Thoracic aorta (tissue), 2 donors: ENCODE results near the gene GTSF1L. TPM values are rescaled to one million over a fixed set of nuclear protein-coding genes. Genes with fewer than 3 reads are reported as not detected.

ENCODE experiments used
- ATAC-seq: fragments of 150-250 bp; one replicate; pipeline ENCODE4 v1.8.0; 2017; ENCODE audit warnings: low read depth; ENCODE audit not compliant: insufficient number of reproducible peaks, low FRiP score
- DNase-seq: peaks from one replicate; pipeline ENCODE4 v3.0.0-alpha.2; 2020; ENCODE audit warnings: low spot score
- H3K27ac ChIP-seq, 2 donors: fragments of 200-600 bp; sonication (generic); 1 replicate in 1 of 2; 2 replicates in 1 of 2; pipeline ENCODE4 v1.5.1; 2016; ENCODE audit warnings: mild to moderate bottlenecking in 2 of 2, moderate library complexity in 2 of 2
- H3K27me3 ChIP-seq: fragments of 200-600 bp; sonication (generic); replicated peaks from 2 replicates; pipeline ENCODE4 v1.6.0; 2016; ENCODE audit warnings: mild to moderate bottlenecking; ENCODE audit not compliant: insufficient read depth
- H3K36me3 ChIP-seq: fragments of 200-600 bp; sonication (generic); one replicate; pipeline ENCODE4 v1.5.1; 2016
- H3K4me1 ChIP-seq, 2 donors: fragments of 200-600 bp; sonication (generic); 1 replicate in 1 of 2; 2 replicates in 1 of 2; pipeline versions ENCODE4 v1.5.1 to v1.6.0; 2016; ENCODE audit warnings: low read depth in 2 of 2, mild to moderate bottlenecking in 1 of 2; ENCODE audit not compliant: control insufficient read depth in 1 of 2
- H3K4me3 ChIP-seq: fragments of 200-600 bp; sonication (generic); 2 replicates; pipeline ENCODE4 v1.5.1; 2016; ENCODE audit warnings: mild to moderate bottlenecking
- H3K9me3 ChIP-seq: fragments of 200-600 bp; sonication (generic); 2 replicates; pipeline ENCODE4 v1.5.1; 2016
- CTCF ChIP-seq: fragments of 200-600 bp; sonication (generic); IDR thresholded peaks from one replicate; pipeline ENCODE4 v1.5.1; 2019; ENCODE audit warnings: antibody characterized with exemption
- total RNA-seq, 2 donors: library from RNA; depleted of rRNA; stranded (reverse); fragments of >200 nt; gene quantifications; one replicate each; pipeline versions ENCODE4 v1.1.0 to v1.2.3, GENCODE V29; 2016

GTSF1L gene
- total RNA-seq, 2 donors from 2014 or later = not detected

GRCh38 chr20:43750774-43751166 is 24.0 kb upstream of the GTSF1L start:
- TF ChIP-seq CTCF = no peak
- no peak for ATAC-seq
- H3K27ac ChIP-seq = no peak overlapping the region

GRCh38 chr20:43749734-43750294 is 23.0 kb upstream of the GTSF1L start:
- Histone ChIP-seq H3K36me3 (no peaks in the 10 kb centered on the region), H3K9me3 (no peaks in the 10 kb centered on the region), H3K27ac (no peak overlapping the region), H3K27me3 (no peaks in the 10 kb centered on the region), H3K4me3 (no peak overlapping the region), H3K4me1 (peaks cover 0 to 9% of the 10 kb centered on the region in 2 donors)
- peak; percentile 99 for TF ChIP-seq CTCF
- ATAC-seq = peak; percentile 12
- DNase-seq = peak; percentile 30

More at GRCh38 chr20:43750774-43751166, 24.0 kb upstream of the GTSF1L start:
- peaks cover 0 to 9% of the 10 kb centered on the region in 2 donors for H3K4me1 ChIP-seq
- H3K27me3 ChIP-seq = no peaks in the 10 kb centered on the region
- no peak for DNase-seq
- no peak overlapping the region for H3K4me3 ChIP-seq
- no peaks in the 10 kb centered on the region for H3K36me3 ChIP-seq
- H3K9me3 ChIP-seq = no peaks in the 10 kb centered on the region

GRCh38 chr20:43748274-43748673 is 21.5 kb upstream of the GTSF1L start:
- peaks cover 0 to 9% of the 10 kb centered on the region in 2 donors for H3K4me1 ChIP-seq
- H3K27me3 ChIP-seq = no peaks in the 10 kb centered on the region
- no peak overlapping the region for H3K4me3 ChIP-seq
- H3K9me3 ChIP-seq = no peaks in the 10 kb centered on the region
- no peak overlapping the region for H3K27ac ChIP-seq
- DNase-seq (no peak), ATAC-seq (no peak)
- no peak for TF ChIP-seq CTCF
- H3K36me3 ChIP-seq = no peaks in the 10 kb centered on the region

GRCh38 chr20:43746344-43747137 is 19.7 kb upstream of the GTSF1L start:
- DNase-seq (no peak), ATAC-seq (no peak)
- Histone ChIP-seq H3K9me3 (no peaks in the 10 kb centered on the region), H3K36me3 (no peaks in the 10 kb centered on the region), H3K27ac (no peak overlapping the region), H3K4me3 (no peak overlapping the region), H3K27me3 (no peaks in the 10 kb centered on the region), H3K4me1 (peaks cover 0 to 4% of the 10 kb centered on the region in 2 donors)
- TF ChIP-seq CTCF = no peak

- H3K4me1 ChIP-seq = no peaks in the 10 kb centered on the region
- ATAC-seq (no peak), DNase-seq (no peak)
- no peak for TF ChIP-seq CTCF
- H3K4me3 ChIP-seq = no peak overlapping the region
- H3K27me3 ChIP-seq = no peaks in the 10 kb centered on the region
- H3K36me3 ChIP-seq = no peaks in the 10 kb centered on the region
- no peak overlapping the region for H3K27ac ChIP-seq
- H3K9me3 ChIP-seq = no peaks in the 10 kb centered on the region
These were observed 18.3 kb upstream of the GTSF1L start for GRCh38 chr20:43744966-43745730.
